Fibroblast of the aortic adventitia (primary cell): ENCODE measurements around the gene NHSL2. TPM values are rescaled to one million over a fixed set of nuclear protein-coding genes. Genes with fewer than 3 reads are reported as not detected.

Experiments
- DNase-seq: peaks from one replicate; pipeline ENCODE4 v3.0.0-alpha.2; 2010; ENCODE audit warnings: low read depth
- H3K4me3 ChIP-seq: 2 replicates; pipeline ENCODE4 v1.5.1; 2011; ENCODE audit warnings: low read depth, mild to moderate bottlenecking, control low read depth, low read length, moderate library complexity
- total RNA-seq: library from RNA; depleted of rRNA; stranded (reverse); fragments of >200 nt; gene quantifications from 2 replicates; pipeline ENCODE4 v1.2.3, GENCODE V29; 2012; ENCODE audit warnings: low replicate concordance
- TF ChIP-seq, protein P1 (sequence below): IDR thresholded peaks from 2 replicates; pipeline ENCODE4 v1.5.1; 2011; ENCODE audit warnings: mild to moderate bottlenecking, low read length, control low read depth, inconsistent platforms; ENCODE audit not compliant: insufficient read depth

Gene NHSL2
- total RNA-seq, 1 donor: 6.8 TPM

DNA sequence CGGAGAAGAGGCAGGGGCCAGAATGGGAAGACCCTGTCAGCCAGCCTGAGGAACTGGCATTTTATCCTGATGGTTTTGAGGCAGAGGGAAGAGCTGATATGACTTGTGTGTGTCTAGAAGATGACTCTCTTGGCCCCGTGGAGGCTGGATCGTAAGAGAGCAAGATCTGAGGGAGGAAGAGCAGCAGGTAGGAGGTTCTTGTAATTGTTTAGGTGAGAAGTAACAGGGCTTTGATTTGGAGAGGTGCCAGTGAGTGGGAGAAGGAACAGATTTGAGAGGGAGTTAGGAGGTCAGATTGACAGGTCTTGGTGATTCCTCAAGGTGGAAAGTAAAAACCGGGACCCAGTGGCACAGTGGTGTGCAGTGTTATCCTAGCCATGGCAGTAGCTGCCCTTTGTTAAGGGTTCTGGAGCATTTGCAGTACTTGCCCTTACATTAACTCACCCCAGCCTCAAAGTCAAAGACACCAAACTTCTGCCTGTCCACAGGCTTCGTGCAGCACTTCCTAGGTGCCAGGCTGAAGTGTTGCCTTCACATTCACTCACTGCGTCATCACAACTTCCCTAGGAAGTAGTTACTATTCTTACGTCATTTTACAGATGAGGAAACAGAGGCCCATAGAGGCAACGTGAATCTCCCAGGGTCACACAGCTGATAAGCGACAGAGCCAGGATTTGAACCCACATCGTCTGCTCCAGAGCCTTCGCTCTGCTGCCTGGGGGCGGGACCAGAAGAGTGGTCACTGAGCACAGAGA, 197.4 kb downstream of the NHSL2 start:
- H3K4me3 ChIP-seq: no peak overlapping the region
- DNase-seq: no peak
- TF ChIP-seq, protein P1, sequence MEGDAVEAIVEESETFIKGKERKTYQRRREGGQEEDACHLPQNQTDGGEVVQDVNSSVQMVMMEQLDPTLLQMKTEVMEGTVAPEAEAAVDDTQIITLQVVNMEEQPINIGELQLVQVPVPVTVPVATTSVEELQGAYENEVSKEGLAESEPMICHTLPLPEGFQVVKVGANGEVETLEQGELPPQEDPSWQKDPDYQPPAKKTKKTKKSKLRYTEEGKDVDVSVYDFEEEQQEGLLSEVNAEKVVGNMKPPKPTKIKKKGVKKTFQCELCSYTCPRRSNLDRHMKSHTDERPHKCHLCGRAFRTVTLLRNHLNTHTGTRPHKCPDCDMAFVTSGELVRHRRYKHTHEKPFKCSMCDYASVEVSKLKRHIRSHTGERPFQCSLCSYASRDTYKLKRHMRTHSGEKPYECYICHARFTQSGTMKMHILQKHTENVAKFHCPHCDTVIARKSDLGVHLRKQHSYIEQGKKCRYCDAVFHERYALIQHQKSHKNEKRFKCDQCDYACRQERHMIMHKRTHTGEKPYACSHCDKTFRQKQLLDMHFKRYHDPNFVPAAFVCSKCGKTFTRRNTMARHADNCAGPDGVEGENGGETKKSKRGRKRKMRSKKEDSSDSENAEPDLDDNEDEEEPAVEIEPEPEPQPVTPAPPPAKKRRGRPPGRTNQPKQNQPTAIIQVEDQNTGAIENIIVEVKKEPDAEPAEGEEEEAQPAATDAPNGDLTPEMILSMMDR: no peak

DNA sequence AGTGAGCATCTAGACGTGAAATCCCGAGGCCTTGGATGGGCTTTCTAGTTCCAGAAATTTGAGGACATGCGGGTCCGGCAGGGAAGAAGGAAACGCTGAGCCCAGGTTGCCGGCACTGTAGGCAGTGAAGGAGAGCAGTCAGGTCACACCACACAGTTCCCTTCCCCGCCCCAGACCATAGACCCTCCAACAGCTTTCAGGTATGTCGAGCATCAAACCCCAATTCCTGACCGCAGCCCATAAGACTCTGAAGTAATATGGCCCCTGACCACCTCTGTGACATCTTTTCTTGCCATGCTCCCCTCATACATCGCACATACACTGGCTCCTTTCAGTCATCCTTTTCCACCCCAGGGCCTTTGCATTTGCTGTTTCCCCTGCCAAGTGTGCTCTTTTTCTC, 198.0 kb downstream of the NHSL2 start:
- no peak for DNase-seq
- no peak overlapping the region for H3K4me3 ChIP-seq
- TF ChIP-seq, protein P1: no peak

DNA sequence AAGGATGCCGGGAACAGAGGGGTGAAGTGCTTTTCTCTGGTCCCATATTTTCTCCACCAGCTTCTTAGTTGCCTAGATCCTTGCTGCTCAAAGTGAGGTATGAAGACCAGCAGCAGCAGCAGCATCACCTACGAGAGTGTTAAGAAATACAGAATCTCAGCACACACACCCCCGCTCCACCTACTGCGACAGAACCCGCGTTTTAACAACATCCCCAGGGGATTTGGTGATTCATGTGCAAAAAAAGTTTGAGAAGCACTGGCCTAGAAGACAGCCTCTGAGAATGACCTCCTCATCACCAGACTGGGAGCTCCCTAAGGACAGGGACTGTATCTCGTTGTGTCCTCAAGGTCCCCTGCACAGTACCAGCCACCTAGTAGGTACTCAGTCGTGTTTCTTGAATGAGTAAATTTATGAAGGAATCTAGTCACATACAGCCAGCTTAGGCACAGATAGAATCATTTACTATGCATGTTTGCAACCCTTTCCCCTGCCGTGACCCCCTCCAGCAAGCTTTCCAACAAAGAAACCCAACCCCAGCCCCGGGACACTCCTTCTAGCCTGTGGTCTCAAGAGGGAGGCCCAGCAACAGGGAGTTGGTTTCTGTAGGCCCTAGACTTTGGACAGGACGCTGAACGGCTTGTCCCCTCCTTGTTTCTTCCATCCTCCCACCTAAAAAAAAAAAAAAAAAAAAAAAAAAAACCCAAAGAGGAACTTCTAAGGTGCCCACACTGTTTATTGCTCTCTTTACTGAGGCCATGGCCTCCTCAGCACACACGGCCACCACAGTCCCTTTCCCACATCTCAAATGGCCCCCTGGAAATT, 199.6 kb downstream of the NHSL2 start:
- TF ChIP-seq, protein P1: no peak
- no peak overlapping the region for H3K4me3 ChIP-seq
- no peak for DNase-seq

DNA sequence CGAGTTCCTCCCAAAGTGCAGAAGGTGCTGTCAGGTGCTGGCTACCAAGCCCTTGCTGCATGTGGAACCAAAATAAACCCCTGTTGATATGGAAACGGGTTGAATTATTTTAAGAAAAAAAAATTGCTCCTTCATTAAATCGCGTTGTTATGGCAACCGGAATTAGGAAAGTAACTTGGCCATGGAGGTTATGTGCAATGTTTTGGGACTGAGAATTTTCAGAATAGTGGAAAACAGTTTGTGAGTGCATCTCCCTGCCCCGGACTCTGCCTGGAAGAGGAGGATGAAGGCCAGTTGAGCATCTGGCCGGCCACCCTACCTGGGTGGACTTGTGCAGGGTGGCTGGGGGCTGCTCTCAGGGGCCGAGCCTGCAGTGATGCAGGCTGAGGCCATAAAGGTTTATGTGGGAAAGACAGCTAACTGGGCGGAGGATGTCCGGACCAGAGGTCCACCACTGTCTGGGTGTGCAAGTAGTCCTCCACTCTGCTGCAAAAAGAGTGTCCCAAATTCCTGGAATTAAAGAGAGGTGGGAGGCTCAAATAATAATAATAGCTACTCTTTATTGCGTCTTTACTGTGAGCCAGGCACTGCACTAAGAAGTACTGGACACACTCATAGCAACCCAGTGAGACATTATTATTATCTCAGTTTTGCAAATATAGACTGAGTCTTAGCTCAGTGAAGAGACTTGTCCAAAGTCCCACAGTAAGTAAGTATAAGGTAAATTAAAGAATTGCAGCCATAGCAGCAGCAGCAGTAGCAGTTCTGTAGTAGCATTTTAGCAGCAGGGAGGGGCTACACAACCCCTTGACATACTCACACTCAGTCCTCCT, 200.4 kb downstream of the NHSL2 start:
- no peak overlapping the region for H3K4me3 ChIP-seq
- DNase-seq: no peak
- TF ChIP-seq, protein P1: no peak

- DNase-seq: no peak
- H3K4me3 ChIP-seq: no peak overlapping the region
- TF ChIP-seq, protein P1: no peak
These were observed 202.8 kb downstream of the NHSL2 start for GRCh38 chrX:72113461-72113860.

- TF ChIP-seq, protein P1: no peak
- DNase-seq: no peak
- H3K4me3 ChIP-seq: no peak overlapping the region
These were observed 203.7 kb downstream of the NHSL2 start for GRCh38 chrX:72114306-72114705.
